ENCODE results near the gene DTD2.
A peak's percentile ranks its signal among the peaks of the same experiment; 100 is the strongest.
"Not testable (repeated sequence)": the region's sequence is repeated elsewhere in the genome, so short reads cannot be mapped to it uniquely, and the experiment has no call there.

DTD2 gene

DNA sequence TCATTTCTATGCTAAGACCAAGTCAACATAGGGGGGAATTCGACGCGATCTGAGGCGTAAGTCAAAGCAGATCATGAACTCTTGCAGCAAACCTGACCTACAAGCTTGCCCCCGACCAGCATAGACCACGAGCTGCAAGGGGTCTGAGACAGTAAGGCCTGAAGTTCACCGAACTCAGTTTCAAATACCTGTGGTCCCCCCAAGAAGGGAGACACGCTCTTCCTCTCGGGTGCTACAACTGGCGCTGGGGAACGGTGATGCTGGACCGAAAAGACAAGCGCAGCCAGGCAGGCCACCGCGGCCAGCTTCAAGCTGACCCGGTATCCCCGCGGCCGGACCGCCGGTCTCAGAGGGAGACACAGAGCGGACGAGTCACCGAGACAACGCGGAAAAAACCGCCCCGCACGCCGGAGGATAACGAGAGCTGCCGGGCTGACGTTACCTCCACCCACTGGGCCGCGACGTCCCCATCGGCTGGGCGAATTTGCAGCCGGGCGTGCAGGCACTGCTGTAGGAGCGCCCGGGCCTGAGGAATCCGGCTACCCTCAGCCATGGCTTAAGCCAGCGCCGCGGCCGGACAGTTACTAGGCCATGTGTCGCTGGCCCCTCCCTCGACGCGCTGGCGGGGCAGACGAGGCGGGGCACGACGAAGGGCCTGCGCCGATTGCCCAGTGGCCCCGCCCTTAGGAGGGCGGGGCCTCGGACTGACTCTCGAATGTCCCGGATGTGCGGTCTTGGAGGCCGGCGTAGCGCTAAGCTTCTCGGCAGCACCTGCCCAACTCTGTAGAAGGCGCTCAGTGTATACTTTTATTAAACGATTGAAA is at the start of gene DTD2:
Gene DTD2 (minus strand): TSS at position 666 of the 824 bp plus-strand sequence. CDS start 113 bp downstream, at position 553.
- DNase-seq = peak; percentile 97

- DNase-seq = no peak
These were observed 48.1 kb upstream of the DTD2 start for GRCh38 chr14:31505411-31505810.

GRCh38 chr14:31501870-31502269 is 44.6 kb upstream of the DTD2 start:
- DNase-seq = no peak

- no peak for DNase-seq
These were observed 35.6 kb upstream of the DTD2 start for GRCh38 chr14:31492759-31493498.

GRCh38 chr14:31489691-31490090 is 32.4 kb upstream of the DTD2 start:
- DNase-seq = peak; percentile 42

- no peak for DNase-seq
These were observed 30.6 kb upstream of the DTD2 start, which contains the start of gene GPR33 for GRCh38 chr14:31487886-31488285. Gene GPR33 (minus strand): TSS chr14:31488039. CDS start chr14:31483965, 4,074 bp downstream.

DNA sequence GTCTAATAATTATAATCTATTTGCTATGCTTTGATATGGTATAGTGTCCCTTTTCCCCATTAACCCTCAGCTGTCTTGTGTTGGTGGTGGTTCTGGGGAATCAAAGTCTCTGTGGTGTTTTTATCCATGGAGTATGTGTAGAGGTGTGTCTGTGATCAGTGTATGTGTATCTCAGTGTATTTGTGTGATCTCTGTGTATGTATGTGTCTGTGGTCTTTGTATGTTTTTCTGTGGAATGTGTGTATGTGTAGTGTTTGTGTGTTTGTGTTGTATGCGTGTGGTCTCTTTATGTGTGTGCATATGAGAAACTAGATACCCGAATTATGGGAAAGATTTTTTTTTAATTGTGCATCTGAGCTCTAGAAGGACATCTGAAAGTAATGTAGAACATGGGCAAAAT is 29.5 kb upstream of the DTD2 start:
- no peak for DNase-seq

- peak; percentile 6 for DNase-seq
These were observed 27.4 kb upstream of the DTD2 start for GRCh38 chr14:31484754-31485153.

- DNase-seq = no peak
These were observed 22.9 kb upstream of the DTD2 start for GRCh38 chr14:31480156-31480555.

- no peak for DNase-seq
These were observed 21.7 kb upstream of the DTD2 start for GRCh38 chr14:31479027-31479426.

- DNase-seq = no peak
These were observed 19.9 kb upstream of the DTD2 start for GRCh38 chr14:31477248-31477647.

GRCh38 chr14:31476131-31476866 is 19.0 kb upstream of the DTD2 start:
- DNase-seq = no peak

DNA sequence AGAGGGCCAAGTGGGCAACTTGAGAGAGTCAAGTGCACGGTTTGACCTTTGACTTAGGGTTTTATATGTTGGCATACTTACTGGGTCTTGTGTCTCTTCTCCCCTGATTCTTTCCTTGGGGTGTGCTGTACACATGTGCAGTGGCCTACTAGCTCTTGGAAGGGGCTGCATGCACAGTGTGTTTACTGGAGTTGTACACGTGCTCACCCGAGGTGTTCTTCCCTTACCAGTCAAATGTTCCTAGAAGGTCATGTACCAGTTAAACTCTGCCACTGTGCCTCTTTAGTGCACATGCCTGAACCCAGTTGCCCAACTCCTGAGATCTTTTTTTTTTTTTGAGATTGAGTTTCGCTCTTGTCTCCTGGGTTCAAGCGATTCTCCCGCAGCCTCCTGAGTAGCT is 9.2 kb upstream of the DTD2 start:
- DNase-seq = no peak

DNA sequence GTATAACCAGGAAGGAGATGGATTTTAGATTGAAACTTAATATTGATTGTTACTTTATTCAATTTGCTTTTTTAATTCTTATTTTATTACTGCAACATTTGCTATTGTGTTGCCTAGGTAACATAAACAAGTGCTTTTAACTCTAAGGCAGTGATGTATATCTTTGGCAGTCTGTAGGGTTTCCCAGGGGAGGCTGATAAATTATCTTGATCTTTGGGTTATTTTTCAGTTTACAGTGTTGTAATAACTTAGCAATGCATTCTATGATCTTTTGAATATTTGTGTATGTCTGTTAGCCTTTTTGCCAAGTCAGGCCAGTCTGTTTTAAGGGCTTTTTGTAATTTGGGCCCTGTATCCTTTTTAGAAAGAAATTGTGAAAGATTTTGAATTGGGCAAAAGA is 7.8 kb upstream of the DTD2 start:
- DNase-seq = no peak

- not testable (repeated sequence) for DNase-seq
These were observed 5.1 kb upstream of the DTD2 start for GRCh38 chr14:31462450-31462849.

DNA sequence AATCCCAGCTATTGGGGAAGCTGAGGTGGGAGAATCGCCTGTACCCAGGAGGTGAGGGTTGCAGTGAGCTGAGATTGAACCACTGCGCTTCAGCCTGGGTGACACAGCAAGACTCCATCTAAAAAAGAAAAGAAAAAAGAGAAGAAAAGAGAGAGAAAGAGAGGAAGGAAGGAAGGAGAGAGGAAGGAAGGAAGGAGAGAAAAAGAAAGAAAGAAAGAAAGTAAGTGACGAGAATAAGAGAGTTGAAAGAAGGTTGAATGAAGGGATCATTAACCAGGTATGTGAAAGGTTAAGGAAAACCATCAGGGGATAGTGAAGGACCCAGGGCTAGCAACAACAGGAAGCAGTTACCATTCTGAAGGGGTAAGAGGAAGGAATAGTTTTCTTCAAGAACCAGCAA is 4.2 kb upstream of the DTD2 start:
- no peak for DNase-seq

DNA sequence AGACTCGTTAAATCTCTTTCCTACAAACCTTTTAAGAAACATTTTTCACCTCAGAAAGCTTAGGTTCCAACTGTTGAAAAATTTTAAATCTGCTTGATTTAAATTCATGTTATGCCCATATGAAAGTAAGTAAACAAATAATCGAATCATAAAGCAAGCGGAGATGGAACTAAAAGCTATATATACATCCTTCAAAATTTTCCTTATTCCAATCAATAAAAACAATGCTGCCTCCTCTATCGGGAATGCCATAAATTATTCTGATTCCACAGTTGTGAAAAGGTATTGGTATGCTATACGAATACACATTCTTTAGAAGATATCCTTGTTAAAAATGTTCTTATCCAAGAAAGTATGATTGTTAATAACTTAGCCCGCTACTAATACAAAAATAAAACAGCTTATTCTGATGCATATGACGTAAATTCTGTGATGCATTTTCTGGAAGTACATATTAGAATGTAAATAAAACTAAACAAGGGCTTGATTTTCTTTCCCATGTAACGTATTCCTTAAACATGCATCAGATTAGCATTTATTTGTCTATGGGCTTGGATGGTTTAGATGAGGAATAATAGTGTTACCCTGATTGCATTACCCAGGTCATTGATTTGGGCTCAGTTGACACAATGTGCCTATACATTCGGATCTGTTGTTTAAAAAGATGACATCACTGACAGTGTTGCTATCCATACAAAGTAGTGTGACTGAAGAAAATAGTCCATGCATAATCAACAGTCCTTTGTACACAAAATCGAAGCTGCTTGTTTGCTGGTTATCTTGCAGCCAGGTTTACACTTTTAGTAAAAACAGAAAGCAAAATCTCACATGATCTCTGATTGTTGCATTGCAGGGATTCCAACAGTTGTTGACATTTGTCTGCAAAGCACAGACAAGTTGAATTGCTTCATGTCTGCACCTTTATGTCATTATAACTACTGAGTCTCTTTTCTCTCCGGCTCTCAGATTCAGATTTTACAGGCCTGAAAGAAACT is 656 bp upstream of the DTD2 start:
- DNase-seq = peak; percentile 35

DNA sequence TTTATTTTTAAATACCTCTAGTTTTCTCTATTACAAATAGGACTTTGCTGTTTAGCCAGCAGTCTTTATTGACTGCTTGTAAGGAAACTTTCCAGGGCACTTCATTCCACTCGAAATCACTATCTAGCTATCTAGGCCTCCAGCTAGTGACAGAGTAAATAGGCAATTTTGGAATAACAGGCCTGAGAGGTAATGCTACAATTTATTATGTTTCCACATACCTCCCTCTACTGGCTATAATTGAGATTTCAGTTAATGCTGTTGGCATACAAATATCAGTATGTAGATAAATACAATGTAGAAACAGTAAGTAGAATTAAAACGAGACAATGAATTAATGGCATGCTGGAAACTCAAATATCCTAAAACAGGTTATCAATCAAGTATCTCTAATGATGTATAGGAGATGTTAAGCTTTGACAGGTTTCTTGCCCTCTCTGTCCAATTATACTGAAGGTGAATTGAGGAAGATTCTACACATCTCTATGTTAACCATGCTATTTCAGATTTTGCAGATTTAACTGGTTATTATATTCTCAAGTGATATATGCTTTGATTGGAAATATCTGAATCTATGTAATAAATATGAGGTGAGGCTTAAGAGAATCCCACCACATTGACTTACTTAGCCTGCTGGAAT is 7.2 kb downstream of the DTD2 start:
- DNase-seq = peak; percentile 77

- no peak for DNase-seq
These were observed 8.2 kb downstream of the DTD2 start for GRCh38 chr14:31449136-31449535.

- DNase-seq = no peak
These were observed 11.6 kb downstream of the DTD2 start for GRCh38 chr14:31445703-31446102.

GRCh38 chr14:31442284-31442683 is 15.0 kb downstream of the DTD2 start:
- no peak for DNase-seq
